DND-41 (cell line): Measurements from ENCODE around the gene GALNT6.

Experiments used
- CTCF ChIP-seq: IDR thresholded peaks from 2 replicates; pipeline ENCODE4 v1.5.1; 2012; ENCODE audit warnings: borderline replicate concordance, low read length, moderate library complexity, mild to moderate bottlenecking; ENCODE audit not compliant: poor library complexity, severe bottlenecking; ENCODE audit errors: extremely low read depth
- EZH2 ChIP-seq: IDR thresholded peaks from 3 replicates; pipeline ENCODE4 v1.6.1; 2012; ENCODE audit warnings: borderline replicate concordance, low read depth, mild to moderate bottlenecking, moderate library complexity, low read length, inconsistent platforms; ENCODE audit not compliant: severe bottlenecking

- TF ChIP-seq CTCF (no peak), EZH2 (no peak)
Measured at GRCh38 chr12:51320311-51320694, 70.9 kb downstream of the GALNT6 start.
